AG04449 (cell line): ENCODE measurements around the gene HPD.

Experiments
- CTCF ChIA-PET: fragments of 350-600 bp; formaldehyde crosslinking; extraction: SDS; loops from one replicate; lab custom pipeline; 2021; ENCODE audit warnings: antibody characterized with exemption; lab: Yijun Ruan, JAX
- POLR2A ChIA-PET: fragments of 400-600, 350-600 bp; formaldehyde crosslinking; extraction: SDS; loops from one replicate; lab custom pipeline; 2020; ENCODE audit warnings: antibody characterized with exemption, inconsistent platforms; lab: Yijun Ruan, JAX
- DNase-seq: peaks from one replicate; pipeline ENCODE4 v3.0.0-alpha.2; 2010; ENCODE audit warnings: low read depth, low spot score
- H3K4me3 ChIP-seq: 2 replicates; pipeline ENCODE4 v1.5.1; 2011; ENCODE audit warnings: low read depth, mild to moderate bottlenecking, control low read depth, low read length
- TF ChIP-seq, protein P1 (sequence below): IDR thresholded peaks from one replicate; pipeline ENCODE4 v1.5.1; 2011; ENCODE audit warnings: mild to moderate bottlenecking, moderate library complexity, low read length, control low read depth, inconsistent platforms; ENCODE audit not compliant: insufficient read depth; ENCODE audit errors: missing control alignments

Gene HPD

GRCh38 chr12:121831571-121832245, 27.0 kb downstream of the HPD start:
- POLR2A ChIA-PET, result interaction anchor here (0.6 kb wide), 1 partner anchor 38 kb away, joined by 3 read pairs; no protein-coding TSS in a partner anchor
- CTCF ChIA-PET, result interaction anchor here (1.3 to 3.4 kb wide), 3 partner anchors 19 to 37 kb away, joined by 3 to 19 read pairs (median 4); no protein-coding TSS in a partner anchor
- no peak overlapping the region for H3K4me3 ChIP-seq
- DNase-seq, result no peak
- TF ChIP-seq, protein P1, sequence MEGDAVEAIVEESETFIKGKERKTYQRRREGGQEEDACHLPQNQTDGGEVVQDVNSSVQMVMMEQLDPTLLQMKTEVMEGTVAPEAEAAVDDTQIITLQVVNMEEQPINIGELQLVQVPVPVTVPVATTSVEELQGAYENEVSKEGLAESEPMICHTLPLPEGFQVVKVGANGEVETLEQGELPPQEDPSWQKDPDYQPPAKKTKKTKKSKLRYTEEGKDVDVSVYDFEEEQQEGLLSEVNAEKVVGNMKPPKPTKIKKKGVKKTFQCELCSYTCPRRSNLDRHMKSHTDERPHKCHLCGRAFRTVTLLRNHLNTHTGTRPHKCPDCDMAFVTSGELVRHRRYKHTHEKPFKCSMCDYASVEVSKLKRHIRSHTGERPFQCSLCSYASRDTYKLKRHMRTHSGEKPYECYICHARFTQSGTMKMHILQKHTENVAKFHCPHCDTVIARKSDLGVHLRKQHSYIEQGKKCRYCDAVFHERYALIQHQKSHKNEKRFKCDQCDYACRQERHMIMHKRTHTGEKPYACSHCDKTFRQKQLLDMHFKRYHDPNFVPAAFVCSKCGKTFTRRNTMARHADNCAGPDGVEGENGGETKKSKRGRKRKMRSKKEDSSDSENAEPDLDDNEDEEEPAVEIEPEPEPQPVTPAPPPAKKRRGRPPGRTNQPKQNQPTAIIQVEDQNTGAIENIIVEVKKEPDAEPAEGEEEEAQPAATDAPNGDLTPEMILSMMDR, result no peak

GRCh38 chr12:121830588-121831265, 27.9 kb downstream of the HPD start:
- ChIA-PET POLR2A (no interaction called here), CTCF (interaction anchor here (1.3 to 7.4 kb wide), 2 partner anchors 18 to 36 kb away, joined by 3 to 61 read pairs; partner anchors contain the start of gene RHOF)
- no peak for DNase-seq
- TF ChIP-seq, protein P1, result no peak
- H3K4me3 ChIP-seq, result no peak overlapping the region

DNA sequence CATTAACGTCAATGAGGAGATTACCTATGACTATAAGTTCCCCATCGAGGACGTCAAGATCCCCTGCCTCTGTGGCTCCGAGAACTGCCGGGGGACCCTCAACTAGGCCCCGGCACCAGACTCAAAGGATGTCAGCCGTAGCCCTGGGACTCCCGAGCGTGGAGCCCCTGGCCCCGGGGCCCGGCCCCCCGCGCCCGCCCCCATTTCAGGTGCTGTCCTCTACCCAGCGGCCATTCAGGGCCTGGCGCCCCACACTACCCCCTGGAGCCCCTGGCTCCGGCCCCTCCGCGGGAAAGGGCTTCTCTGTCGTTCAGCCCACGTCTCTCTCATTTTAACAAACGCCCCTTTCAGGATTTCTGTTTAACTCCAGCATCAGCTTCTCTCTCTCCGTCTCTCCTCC, 28.5 kb downstream of the HPD start:
- ChIA-PET POLR2A (no interaction called here), CTCF (interaction anchor here (1.0 to 7.4 kb wide), 3 partner anchors 18 to 58 kb away, joined by 3 to 61 read pairs (median 5); partner anchors contain the start of genes PSMD9 and RHOF)
- TF ChIP-seq, protein P1, result no peak
- H3K4me3 ChIP-seq, result no peak overlapping the region
- DNase-seq, result no peak

GRCh38 chr12:121829250-121829918, 29.3 kb downstream of the HPD start:
- DNase-seq, result no peak
- CTCF ChIA-PET, result interaction anchor here (1.0 to 7.4 kb wide), 3 partner anchors 18 to 59 kb away, joined by 5 to 61 read pairs (median 54); partner anchors contain the start of genes PSMD9 and RHOF
- TF ChIP-seq, protein P1, result no peak
- H3K4me3 ChIP-seq, result no peak overlapping the region
- POLR2A ChIA-PET, result no interaction called here

- CTCF ChIA-PET, result interaction anchor here (0.9 to 7.4 kb wide), 5 partner anchors 9 to 61 kb away, joined by 4 to 61 read pairs (median 33); partner anchors contain the start of gene RHOF
- no peak overlapping the region for H3K4me3 ChIP-seq
- TF ChIP-seq, protein P1, result no peak
- DNase-seq, result no peak
- POLR2A ChIA-PET, result no interaction called here
These were observed 29.8 kb downstream of the HPD start for GRCh38 chr12:121828826-121829225.
